MCF 10A (cell line): Measurements from ENCODE around the gene FAM170A. TPM values are rescaled to one million over a fixed set of nuclear protein-coding genes. Genes with fewer than 3 reads are reported as not detected.

Experiments used
- BruUV-seq: library from RNA; stranded (reverse); fragments of 400-500 nt; replicated peaks from 2 replicates; lab custom pipeline; 2021; lab: Mats Ljungman, UMichigan
- CTCF ChIA-PET: fragments of 300-600 bp; sonication (Branson Sonifier 250); formaldehyde crosslinking; extraction: SDS; loops from one replicate; lab custom pipeline; 2021; ENCODE audit warnings: antibody characterized with exemption, inconsistent platforms; lab: Yijun Ruan, JAX
- POLR2A ChIA-PET: fragments of 300-600, 350-650 bp; sonication (Branson Sonifier 250); formaldehyde crosslinking; extraction: SDS; loops from one replicate; lab custom pipeline; 2020; ENCODE audit warnings: antibody characterized with exemption, inconsistent platforms; lab: Yijun Ruan, JAX
- DNase-seq: peaks from one replicate; pipeline ENCODE4 v3.0.0-alpha.2; 2018; ENCODE audit not compliant: unreplicated experiment
- H3K27ac Mint-ChIP-seq: one replicate; pipeline ENCODE4 v1.8.0; 2022; ENCODE audit warnings: mild to moderate bottlenecking, low read depth, mixed read lengths; ENCODE audit not compliant: unreplicated experiment
- H3K27me3 Mint-ChIP-seq: one replicate; pipeline ENCODE4 v1.8.0; 2022; ENCODE audit warnings: mixed read lengths; ENCODE audit not compliant: insufficient read depth, unreplicated experiment
- H3K36me3 Mint-ChIP-seq: one replicate; pipeline ENCODE4 v1.8.0; 2022; ENCODE audit warnings: mild to moderate bottlenecking, moderate library complexity, mixed read lengths; ENCODE audit not compliant: insufficient read depth, unreplicated experiment
- H3K4me1 Mint-ChIP-seq: one replicate; pipeline ENCODE4 v1.8.0; 2022; ENCODE audit warnings: mixed read lengths; ENCODE audit not compliant: insufficient read depth, unreplicated experiment
- H3K4me3 Mint-ChIP-seq: one replicate; pipeline ENCODE4 v1.8.0; 2022; ENCODE audit warnings: mild to moderate bottlenecking, moderate library complexity, mixed read lengths; ENCODE audit not compliant: unreplicated experiment
- H3K9me3 Mint-ChIP-seq: one replicate; pipeline ENCODE4 v1.8.0; 2022; ENCODE audit warnings: mixed read lengths; ENCODE audit not compliant: unreplicated experiment
- intact Hi-C: fragments of 100-400 bp; cut with micrococcal nuclease; formaldehyde crosslinking; loops from 2 replicates; pipeline ENCODE4 v1.14.1; 2022
- total RNA-seq: library from RNA; stranded (reverse); gene quantifications from 2 replicates; pipeline ENCODE4 v1.2.3, GENCODE V29; 2022
- TF ChIP-seq, protein P1 (sequence below): fragments of 200-600 bp; IDR thresholded peaks from one replicate; pipeline ENCODE4 v1.8.0; 2022; ENCODE audit warnings: antibody characterized with exemption, mild to moderate bottlenecking; ENCODE audit not compliant: unreplicated experiment

Gene FAM170A
- total RNA-seq, 1 experiment from 2014 or later = not detected

DNA sequence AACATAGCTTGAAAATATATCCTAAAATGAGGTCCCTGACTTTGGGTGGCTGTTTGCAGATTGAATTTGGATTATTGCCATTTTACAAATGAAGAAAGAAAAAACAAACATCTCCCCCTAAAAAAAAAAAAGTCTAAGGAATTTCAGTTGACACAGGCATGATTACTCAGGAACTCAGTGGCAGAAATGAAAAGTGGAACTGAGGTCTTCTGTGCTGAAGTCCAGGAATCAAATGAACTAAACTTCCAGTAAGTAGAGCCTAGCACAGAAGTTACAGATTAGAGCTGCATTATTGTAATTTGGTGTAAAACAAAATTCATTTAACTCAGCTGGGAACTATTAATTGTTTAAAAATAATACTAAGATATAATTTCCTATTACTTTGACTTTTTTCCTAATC, 26.7 kb downstream of the FAM170A start:
- H3K36me3 Mint-ChIP-seq = no peaks in the 10 kb centered on the region
- CTCF ChIA-PET = interaction anchor here (0.7 to 0.8 kb wide), 2 partner anchors 21 to 142 kb away, joined by 3 read pairs; no protein-coding TSS in a partner anchor
- POLR2A ChIA-PET = no interaction called here

DNA sequence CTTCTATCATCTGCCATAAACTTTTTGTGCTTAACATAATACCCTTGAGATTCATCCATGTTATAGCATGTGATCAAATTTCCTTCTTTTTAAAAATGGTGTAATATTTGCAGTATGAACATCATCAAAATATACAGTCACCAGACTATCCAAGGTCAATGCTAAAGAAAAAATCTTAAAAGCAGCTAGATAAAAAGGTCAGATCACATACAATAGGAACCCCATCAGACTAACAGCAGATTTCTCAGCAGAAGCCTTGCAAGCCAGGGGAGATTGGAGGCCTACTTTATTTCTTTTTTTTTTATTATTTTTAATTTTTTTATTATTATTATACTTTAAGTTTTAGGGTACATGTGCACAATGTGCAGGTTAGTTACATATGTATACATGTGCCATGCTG, 37.2 kb downstream of the FAM170A start:
- BruUV-seq = no TSS peak
- no peaks in the 10 kb centered on the region for H3K4me1 Mint-ChIP-seq
- ChIA-PET CTCF (no interaction called here), POLR2A (no interaction called here)
- H3K9me3 Mint-ChIP-seq = peaks cover 7% of the 10 kb centered on the region
- H3K27me3 Mint-ChIP-seq = no peaks in the 10 kb centered on the region
- DNase-seq = no peak
- H3K36me3 Mint-ChIP-seq = no peaks in the 10 kb centered on the region
- intact Hi-C loops = no loop called here
- no peak overlapping the region for H3K27ac Mint-ChIP-seq
- H3K4me3 Mint-ChIP-seq = no peak overlapping the region
- TF ChIP-seq, protein P1, sequence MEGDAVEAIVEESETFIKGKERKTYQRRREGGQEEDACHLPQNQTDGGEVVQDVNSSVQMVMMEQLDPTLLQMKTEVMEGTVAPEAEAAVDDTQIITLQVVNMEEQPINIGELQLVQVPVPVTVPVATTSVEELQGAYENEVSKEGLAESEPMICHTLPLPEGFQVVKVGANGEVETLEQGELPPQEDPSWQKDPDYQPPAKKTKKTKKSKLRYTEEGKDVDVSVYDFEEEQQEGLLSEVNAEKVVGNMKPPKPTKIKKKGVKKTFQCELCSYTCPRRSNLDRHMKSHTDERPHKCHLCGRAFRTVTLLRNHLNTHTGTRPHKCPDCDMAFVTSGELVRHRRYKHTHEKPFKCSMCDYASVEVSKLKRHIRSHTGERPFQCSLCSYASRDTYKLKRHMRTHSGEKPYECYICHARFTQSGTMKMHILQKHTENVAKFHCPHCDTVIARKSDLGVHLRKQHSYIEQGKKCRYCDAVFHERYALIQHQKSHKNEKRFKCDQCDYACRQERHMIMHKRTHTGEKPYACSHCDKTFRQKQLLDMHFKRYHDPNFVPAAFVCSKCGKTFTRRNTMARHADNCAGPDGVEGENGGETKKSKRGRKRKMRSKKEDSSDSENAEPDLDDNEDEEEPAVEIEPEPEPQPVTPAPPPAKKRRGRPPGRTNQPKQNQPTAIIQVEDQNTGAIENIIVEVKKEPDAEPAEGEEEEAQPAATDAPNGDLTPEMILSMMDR = no peak

More for the DNA sequence above, 26.7 kb downstream of the FAM170A start:
- DNase-seq = no peak
- Mint-ChIP-seq H3K9me3 (no peaks in the 10 kb centered on the region), H3K27ac (no peak overlapping the region), H3K27me3 (no peaks in the 10 kb centered on the region), H3K4me3 (no peak overlapping the region), H3K4me1 (peaks cover 6% of the 10 kb centered on the region)
- intact Hi-C loops = no loop called here
- TF ChIP-seq, protein P1 = no peak
- no TSS peak for BruUV-seq

DNA sequence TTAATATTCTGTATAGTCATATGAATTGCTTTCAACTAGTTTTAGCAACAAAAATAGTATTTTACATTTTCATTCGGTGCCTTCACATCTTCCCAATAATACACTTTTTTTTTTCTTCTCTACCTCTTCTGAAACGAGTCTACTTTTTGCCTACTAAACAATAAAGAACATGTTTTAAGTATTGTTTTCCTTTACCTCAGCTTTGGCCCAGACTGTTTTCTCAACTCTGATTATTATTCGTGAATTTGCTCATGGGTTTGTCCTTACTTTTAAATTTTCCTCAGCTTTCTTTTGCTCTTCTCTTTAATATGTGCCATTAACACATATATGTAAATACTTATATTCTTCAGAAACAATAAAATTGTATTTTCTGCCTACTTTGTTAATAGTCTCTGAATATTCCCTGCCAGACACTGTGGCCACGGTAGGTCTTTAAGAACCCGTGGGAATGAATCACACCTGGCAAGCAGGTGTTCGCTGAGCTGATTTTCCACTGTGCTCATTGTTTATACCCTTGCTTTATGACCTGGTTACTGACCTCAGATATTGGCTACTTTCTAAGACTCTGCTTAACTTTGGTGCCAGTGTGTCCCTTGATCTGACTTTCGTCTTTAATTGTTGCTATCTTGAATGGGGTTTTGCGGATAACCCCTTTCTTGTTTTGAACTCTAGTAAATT, 49.1 kb downstream of the FAM170A start:
- TF ChIP-seq, protein P1 = no peak
- Mint-ChIP-seq H3K9me3 (no peaks in the 10 kb centered on the region), H3K27me3 (no peaks in the 10 kb centered on the region), H3K36me3 (no peaks in the 10 kb centered on the region), H3K4me1 (no peaks in the 10 kb centered on the region), H3K4me3 (no peak overlapping the region), H3K27ac (no peak overlapping the region)
- BruUV-seq = no TSS peak
- CTCF ChIA-PET = interaction anchor here (1.0 kb wide), 1 partner anchor 915 kb away, joined by 4 read pairs; no protein-coding TSS in a partner anchor
- intact Hi-C loops = no loop called here
- POLR2A ChIA-PET = no interaction called here
- DNase-seq = no peak

DNA sequence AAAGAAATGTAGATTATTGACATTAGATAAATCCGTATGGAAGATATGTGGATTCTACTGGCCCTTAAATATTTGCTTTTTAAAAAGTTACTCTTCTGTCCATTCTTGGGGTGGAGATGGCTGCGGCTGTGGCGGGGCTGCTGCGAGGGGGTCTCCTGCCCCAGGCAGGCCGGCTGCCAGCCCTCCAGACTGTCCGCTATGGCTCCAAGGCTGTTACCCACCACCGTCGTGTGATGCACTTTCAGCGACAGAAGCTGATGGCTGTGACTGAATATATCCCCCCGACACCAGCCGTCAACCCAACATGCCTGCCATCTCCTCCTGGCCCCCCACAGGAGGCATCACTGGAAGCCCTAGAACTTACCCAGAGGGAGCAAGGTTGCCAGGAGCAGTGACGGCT, 50.7 kb downstream of the FAM170A start:
- BruUV-seq = no TSS peak
- no peaks in the 10 kb centered on the region for H3K36me3 Mint-ChIP-seq
- H3K27me3 Mint-ChIP-seq = no peaks in the 10 kb centered on the region
- intact Hi-C loops = no loop called here
- H3K4me1 Mint-ChIP-seq = no peaks in the 10 kb centered on the region
- DNase-seq = no peak
- peaks cover 8% of the 10 kb centered on the region for H3K9me3 Mint-ChIP-seq
- no peak overlapping the region for H3K27ac Mint-ChIP-seq
- TF ChIP-seq, protein P1 = no peak
- POLR2A ChIA-PET = interaction anchor here (0.6 kb wide), 1 partner anchor 34 kb away, joined by 3 read pairs; no protein-coding TSS in a partner anchor
- CTCF ChIA-PET = interaction anchor here (0.6 kb wide), 1 partner anchor 32 kb away, joined by 3 read pairs; no protein-coding TSS in a partner anchor
- no peak overlapping the region for H3K4me3 Mint-ChIP-seq
